GM13977 (cell line): ENCODE data around the gene FRMD4A.

Experiments
- DNase-seq: peaks from one replicate; pipeline ENCODE4 v3.0.0; 2012; ENCODE audit warnings: low spot score
- CTCF ChIP-seq: IDR thresholded peaks from 2 replicates; pipeline ENCODE4 v1.5.1; 2012; ENCODE audit warnings: mild to moderate bottlenecking, control low read depth; ENCODE audit not compliant: insufficient read depth; ENCODE audit errors: extremely low read depth, missing control alignments
- in situ Hi-C: fragments of 300-500 bp; cut with MboI; formaldehyde crosslinking; loops from one replicate; pipeline ENCODE4 v1.12.0; 2022; ENCODE audit warnings: low sequenced_read_pairs, low pct_unique_long_range_greater_than_20kb, mixed read lengths, inconsistent platforms; ENCODE audit not compliant: unreplicated experiment

Gene FRMD4A

GRCh38 chr10:14318007-14318406, 12.7 kb downstream of the FRMD4A start:
- DNase-seq = no peak
- no peak for TF ChIP-seq CTCF
- in situ Hi-C loops = no loop called here

DNA sequence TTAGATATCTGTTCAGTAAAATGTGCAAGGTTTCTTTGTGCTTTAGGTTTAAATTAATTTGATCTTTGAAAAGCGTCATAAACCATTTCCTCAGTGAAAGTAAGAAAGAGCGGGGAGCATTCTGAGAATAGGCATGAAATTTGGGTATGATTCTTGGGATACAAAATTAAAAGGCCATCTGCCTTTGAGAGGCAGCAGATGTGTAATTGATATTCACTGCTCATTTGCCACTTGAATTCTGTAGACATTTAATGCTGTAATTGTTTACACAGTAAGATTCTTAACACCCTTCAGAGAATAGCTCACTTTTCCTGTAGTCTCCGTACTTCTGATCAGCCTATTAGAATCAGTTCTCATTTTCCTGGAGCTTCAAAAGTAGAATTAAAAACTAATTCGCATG, 18.7 kb downstream of the FRMD4A start:
- in situ Hi-C loops = no loop called here
- no peak for TF ChIP-seq CTCF
- no peak for DNase-seq

DNA sequence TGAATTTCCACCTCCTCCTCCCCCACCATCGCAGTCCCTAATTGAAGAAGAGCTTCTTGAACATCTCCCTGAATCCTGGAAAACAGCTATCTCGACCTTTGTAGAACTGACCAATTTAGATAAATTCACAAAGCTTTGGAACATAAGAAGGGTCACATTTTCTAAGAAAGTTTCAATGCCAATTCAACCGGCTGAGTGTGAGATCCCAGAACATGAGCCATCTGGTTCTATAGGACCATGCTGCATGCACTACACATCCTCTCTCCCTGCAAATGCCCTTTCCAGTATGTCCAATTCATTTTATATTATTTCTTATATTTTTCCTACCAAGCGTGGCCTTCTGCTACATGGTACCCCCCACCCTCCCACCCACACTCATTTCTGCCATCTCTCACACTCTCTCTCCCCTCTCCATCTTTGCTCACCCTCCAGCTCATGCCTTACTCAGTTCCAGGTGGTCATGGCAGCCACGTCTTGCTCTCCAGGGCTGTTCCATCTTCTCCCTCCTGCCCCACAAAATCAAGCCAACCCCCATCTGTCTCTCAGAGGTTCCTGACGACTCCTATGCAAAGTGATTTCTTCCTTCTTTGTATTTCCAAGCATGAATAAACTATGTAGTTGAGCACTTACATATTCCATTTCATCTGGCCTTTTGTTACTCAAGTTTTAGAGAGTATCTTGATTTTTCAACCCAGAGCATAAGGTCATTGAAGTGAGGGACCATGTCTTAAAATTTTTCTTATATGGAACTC, 19.3 kb downstream of the FRMD4A start:
- in situ Hi-C loops = no loop called here
- no peak for DNase-seq
- no peak for TF ChIP-seq CTCF

DNA sequence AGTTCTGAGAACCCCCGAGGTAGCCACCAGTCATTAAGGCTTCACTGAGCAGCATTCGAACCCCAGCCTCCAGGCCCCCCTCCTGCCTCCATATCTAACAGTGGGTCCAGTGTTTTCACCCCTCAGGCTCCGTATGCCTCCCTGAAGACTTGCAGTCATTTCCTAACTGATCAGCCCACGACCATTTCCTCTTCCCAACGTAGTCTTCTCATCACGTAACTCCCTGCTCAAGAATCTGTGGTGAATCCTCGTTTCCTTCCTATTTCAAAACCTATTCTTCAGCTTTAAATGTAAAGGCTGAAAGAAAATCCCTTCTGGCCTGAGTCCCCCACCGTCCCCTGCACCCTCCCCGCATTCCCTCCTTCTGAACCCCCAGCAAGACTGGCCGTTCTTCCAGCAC, 21.1 kb downstream of the FRMD4A start:
- DNase-seq = no peak
- in situ Hi-C loops = no loop called here
- TF ChIP-seq CTCF = no peak

DNA sequence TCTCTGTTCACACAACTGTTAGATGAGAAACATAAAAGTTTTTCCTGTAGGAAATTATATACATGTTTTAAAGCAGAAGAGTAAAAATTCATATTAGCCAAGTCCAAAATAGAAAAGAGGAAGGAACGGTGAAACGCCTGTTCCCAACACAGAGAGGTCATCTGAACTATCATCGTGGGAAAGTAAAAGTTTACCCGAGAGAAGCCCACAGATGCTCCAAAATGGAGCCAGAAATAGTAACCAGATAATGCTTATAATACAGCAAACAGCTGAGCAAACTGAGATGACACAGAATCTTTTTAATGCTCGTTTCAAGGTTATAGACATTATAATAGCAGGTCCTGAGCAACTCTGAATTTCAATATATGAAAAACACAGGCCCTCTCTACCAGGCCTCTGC, 24.5 kb downstream of the FRMD4A start:
- TF ChIP-seq CTCF = no peak
- no peak for DNase-seq
- in situ Hi-C loops = no loop called here

GRCh38 chr10:14304046-14304445, 26.7 kb downstream of the FRMD4A start:
- DNase-seq = no peak
- in situ Hi-C loops = no loop called here
- TF ChIP-seq CTCF = no peak
